Measurements from ENCODE around the gene NDE1. TPM values are rescaled to one million over a fixed set of nuclear protein-coding genes. Genes with fewer than 3 reads are reported as not detected.

NDE1 gene
- total RNA-seq, 2 experiments from 2014 or later, result 150 to 161 TPM

DNA sequence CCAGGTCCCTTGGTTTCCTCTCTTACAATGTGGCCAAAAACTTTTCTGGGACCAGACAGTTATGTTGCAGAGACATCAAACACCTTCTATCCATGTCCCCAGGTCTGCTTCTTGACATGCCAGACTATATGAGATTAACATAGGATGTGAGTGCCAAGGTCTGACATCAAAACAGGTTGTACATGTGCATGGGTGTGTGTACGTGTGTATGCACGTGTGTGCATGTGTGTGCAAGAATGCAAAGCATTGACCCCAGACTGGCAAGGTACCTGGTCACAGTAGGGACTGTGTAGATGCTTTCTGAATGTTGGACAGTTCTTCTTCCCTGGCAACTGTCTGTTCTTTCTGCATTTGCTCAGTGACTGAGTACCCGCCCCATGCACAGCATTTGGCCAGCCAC, 85.6 kb downstream of the NDE1 start:
- H3K9me3 Mint-ChIP-seq, result no peaks in the 10 kb centered on the region
- H3K4me1 Mint-ChIP-seq (ENCODE audit: low read depth), result no peaks in the 10 kb centered on the region
- H3K27ac Mint-ChIP-seq, result no peak overlapping the region
- no peaks in the 10 kb centered on the region for H3K27me3 Mint-ChIP-seq (ENCODE audit: low read depth)
- intact Hi-C loops (cut with micrococcal nuclease), result no loop called here
- no peaks in the 10 kb centered on the region for H3K36me3 Mint-ChIP-seq (ENCODE audit: low read depth)
- no peak for DNase-seq
- CTCF ChIA-PET, result no interaction called here
- no peak overlapping the region for H3K4me3 Mint-ChIP-seq

DNA sequence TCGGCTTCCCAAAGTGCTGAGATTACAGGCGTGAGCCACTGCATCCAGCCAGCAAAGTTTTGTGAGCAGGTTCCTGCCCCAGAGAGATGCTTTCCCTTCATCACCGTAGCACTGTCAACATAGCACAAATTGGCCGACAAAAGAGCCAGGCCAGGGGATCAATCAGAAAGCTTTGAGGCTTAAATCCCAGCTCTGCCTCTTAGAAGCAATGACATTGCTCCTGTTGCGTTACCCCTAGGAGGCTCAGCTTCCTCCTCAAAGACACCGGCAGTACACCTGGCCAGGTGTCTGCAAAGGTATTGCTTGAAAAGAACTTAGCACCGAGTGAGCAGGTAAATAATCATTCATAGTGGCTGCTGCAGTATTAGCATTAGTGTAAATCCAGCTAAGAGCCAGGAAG, 86.5 kb downstream of the NDE1 start:
- intact Hi-C loops (cut with micrococcal nuclease), result no loop called here
- CTCF ChIA-PET, result no interaction called here
- Mint-ChIP-seq H3K27me3 (ENCODE audit: low read depth) (no peaks in the 10 kb centered on the region), H3K36me3 (ENCODE audit: low read depth) (peaks cover 3% of the 10 kb centered on the region), H3K9me3 (peaks cover 2% of the 10 kb centered on the region), H3K4me3 (no peak overlapping the region), H3K27ac (no peak overlapping the region), H3K4me1 (ENCODE audit: low read depth) (no peaks in the 10 kb centered on the region)
- DNase-seq, result no peak

DNA sequence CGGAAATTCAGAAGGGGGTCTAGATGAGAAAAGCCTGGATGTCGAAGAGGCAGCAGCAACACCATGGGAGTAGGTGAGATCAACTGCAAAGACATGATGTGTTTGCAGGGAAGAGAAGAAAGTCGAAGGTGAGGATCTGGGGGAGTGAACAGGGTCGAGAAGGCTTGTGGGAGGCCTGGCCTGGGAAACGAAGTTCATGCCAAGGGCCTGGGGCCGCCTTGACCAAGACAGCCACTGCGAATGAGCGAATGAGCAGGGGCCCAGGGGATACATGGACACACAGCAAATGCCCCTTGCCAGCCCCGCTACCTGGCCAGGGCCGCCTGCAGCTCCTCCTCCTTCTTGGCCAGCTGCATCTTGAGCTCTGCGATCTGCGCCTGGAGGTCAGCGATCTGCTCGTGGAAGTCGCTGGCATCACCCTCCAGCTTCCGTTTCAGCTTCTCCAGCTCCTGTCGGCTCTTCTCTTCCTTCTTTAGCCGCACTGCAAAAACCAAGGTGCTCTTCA, 87.1 kb downstream of the NDE1 start:
- Mint-ChIP-seq H3K9me3 (peaks cover 2% of the 10 kb centered on the region), H3K4me1 (ENCODE audit: low read depth) (no peaks in the 10 kb centered on the region), H3K36me3 (ENCODE audit: low read depth) (peaks cover 3% of the 10 kb centered on the region), H3K27ac (no peak overlapping the region), H3K4me3 (no peak overlapping the region), H3K27me3 (ENCODE audit: low read depth) (no peaks in the 10 kb centered on the region)
- intact Hi-C loops (cut with micrococcal nuclease), result no loop called here
- DNase-seq, result no peak
- CTCF ChIA-PET, result no interaction called here

GRCh38 chr16:15739464-15739863, 89.4 kb downstream of the NDE1 start:
- CTCF ChIA-PET, result interaction anchor here (0.6 to 2.1 kb wide), 4 partner anchors 13 to 84 kb away, joined by 3 to 4 read pairs (median 4); no protein-coding TSS in a partner anchor
- peaks cover 3% of the 10 kb centered on the region for H3K36me3 Mint-ChIP-seq (ENCODE audit: low read depth)
- no peak for DNase-seq
- H3K4me3 Mint-ChIP-seq, result no peak overlapping the region
- H3K4me1 Mint-ChIP-seq (ENCODE audit: low read depth), result no peaks in the 10 kb centered on the region
- H3K27me3 Mint-ChIP-seq (ENCODE audit: low read depth), result no peaks in the 10 kb centered on the region
- no peak overlapping the region for H3K27ac Mint-ChIP-seq
- intact Hi-C loops (cut with micrococcal nuclease), result no loop called here
- peaks cover 2% of the 10 kb centered on the region for H3K9me3 Mint-ChIP-seq

GRCh38 chr16:15739950-15740349, 89.9 kb downstream of the NDE1 start:
- Mint-ChIP-seq H3K36me3 (ENCODE audit: low read depth) (peaks cover 3% of the 10 kb centered on the region), H3K27me3 (ENCODE audit: low read depth) (no peaks in the 10 kb centered on the region), H3K4me3 (no peak overlapping the region), H3K27ac (no peak overlapping the region), H3K4me1 (ENCODE audit: low read depth) (no peaks in the 10 kb centered on the region), H3K9me3 (peaks cover 2% of the 10 kb centered on the region)
- no peak for DNase-seq
- CTCF ChIA-PET, result interaction anchor here (0.6 to 2.1 kb wide), 3 partner anchors 12 to 26 kb away, joined by 3 to 4 read pairs (median 4); no protein-coding TSS in a partner anchor
- intact Hi-C loops (cut with micrococcal nuclease), result no loop called here

DNA sequence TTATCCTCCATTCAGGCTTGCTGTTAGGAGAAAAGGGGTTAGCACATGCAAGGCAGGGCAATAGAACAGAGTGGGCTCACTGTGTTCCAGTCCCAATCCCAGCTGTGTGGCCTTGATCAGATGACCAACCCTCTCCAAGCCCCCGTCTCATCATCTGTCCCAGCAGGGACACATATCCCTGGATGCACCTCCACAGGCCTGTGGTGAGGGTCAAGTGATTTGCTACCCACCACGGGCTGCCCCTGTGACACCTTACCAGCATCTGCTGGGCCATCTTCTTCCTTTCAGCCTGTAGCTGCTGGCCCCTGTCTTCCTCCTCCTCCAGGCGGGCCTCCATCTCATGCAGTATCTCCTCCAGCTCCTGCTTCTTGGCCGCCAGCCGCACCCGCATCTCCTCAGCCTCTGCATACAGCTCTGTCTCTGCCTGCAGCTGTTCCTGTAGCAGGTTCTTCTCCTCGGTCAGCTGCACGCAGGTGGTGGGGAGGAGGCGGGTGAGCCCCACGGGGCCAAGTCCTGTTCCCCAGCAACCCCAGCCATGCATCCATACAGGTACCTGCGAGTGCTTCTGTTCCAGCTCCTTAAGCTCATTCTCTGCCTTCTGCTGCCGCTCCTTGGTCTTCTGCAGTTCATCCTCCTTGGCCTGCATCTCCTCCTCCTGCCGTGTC, 91.3 kb downstream of the NDE1 start:
- intact Hi-C loops (cut with micrococcal nuclease), result no loop called here
- Mint-ChIP-seq H3K9me3 (peaks cover 2% of the 10 kb centered on the region), H3K36me3 (ENCODE audit: low read depth) (peaks cover 3% of the 10 kb centered on the region), H3K4me1 (ENCODE audit: low read depth) (no peaks in the 10 kb centered on the region), H3K27me3 (ENCODE audit: low read depth) (no peaks in the 10 kb centered on the region), H3K4me3 (no peak overlapping the region), H3K27ac (no peak overlapping the region)
- CTCF ChIA-PET, result interaction anchor here (0.6 to 2.2 kb wide), 4 partner anchors 12 to 142 kb away, joined by 3 to 6 read pairs (median 4); no protein-coding TSS in a partner anchor
- no peak for DNase-seq

- Mint-ChIP-seq H3K36me3 (ENCODE audit: low read depth) (peaks cover 3% of the 10 kb centered on the region), H3K4me3 (no peak overlapping the region), H3K9me3 (peaks cover 2% of the 10 kb centered on the region), H3K4me1 (ENCODE audit: low read depth) (no peaks in the 10 kb centered on the region), H3K27me3 (ENCODE audit: low read depth) (no peaks in the 10 kb centered on the region), H3K27ac (no peak overlapping the region)
- CTCF ChIA-PET, result interaction anchor here (2.2 kb wide), 1 partner anchor 14 kb away, joined by 6 read pairs; no protein-coding TSS in a partner anchor
- DNase-seq, result no peak
- intact Hi-C loops (cut with micrococcal nuclease), result no loop called here
Observed at GRCh38 chr16:15742716-15743115, 92.7 kb downstream of the NDE1 start.

DNA sequence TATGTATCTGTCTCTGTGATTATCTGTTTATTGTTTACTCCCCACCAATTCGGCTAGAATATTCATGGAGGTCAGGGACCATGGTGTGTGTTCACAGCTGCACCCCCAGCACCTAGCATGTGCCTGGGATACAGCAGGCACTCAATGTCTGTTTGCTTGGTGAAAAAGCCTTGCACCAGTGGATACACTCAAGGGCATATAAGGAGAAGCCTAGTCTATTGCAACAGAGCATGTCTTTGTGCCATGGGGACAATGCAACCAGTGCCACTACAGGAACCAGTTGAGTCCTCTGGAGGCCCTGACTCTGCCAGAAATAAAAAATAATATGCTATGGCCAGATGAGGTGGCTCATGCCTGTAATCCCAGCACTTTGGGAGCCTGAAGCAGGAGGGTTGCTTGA, 93.6 kb downstream of the NDE1 start:
- intact Hi-C loops (cut with micrococcal nuclease), result no loop called here
- no peak overlapping the region for H3K4me3 Mint-ChIP-seq
- DNase-seq, result no peak
- H3K27ac Mint-ChIP-seq, result no peak overlapping the region
- H3K27me3 Mint-ChIP-seq (ENCODE audit: low read depth), result no peaks in the 10 kb centered on the region
- no peaks in the 10 kb centered on the region for H3K4me1 Mint-ChIP-seq (ENCODE audit: low read depth)
- CTCF ChIA-PET, result no interaction called here
- peaks cover 2% of the 10 kb centered on the region for H3K9me3 Mint-ChIP-seq
- H3K36me3 Mint-ChIP-seq (ENCODE audit: low read depth), result peaks cover 3% of the 10 kb centered on the region

- Mint-ChIP-seq H3K4me1 (ENCODE audit: low read depth) (no peaks in the 10 kb centered on the region), H3K4me3 (no peak overlapping the region), H3K36me3 (ENCODE audit: low read depth) (no peaks in the 10 kb centered on the region), H3K27me3 (ENCODE audit: low read depth) (no peaks in the 10 kb centered on the region), H3K27ac (no peak overlapping the region), H3K9me3 (no peaks in the 10 kb centered on the region)
- CTCF ChIA-PET, result interaction anchor here (1.4 kb wide), 1 partner anchor 10 kb away, joined by 3 read pairs; no protein-coding TSS in a partner anchor
- no peak for DNase-seq
- intact Hi-C loops (cut with micrococcal nuclease), result no loop called here
Observed at GRCh38 chr16:15746332-15746731, 96.3 kb downstream of the NDE1 start.

GRCh38 chr16:15747937-15748336, 97.9 kb downstream of the NDE1 start:
- no peaks in the 10 kb centered on the region for H3K4me1 Mint-ChIP-seq (ENCODE audit: low read depth)
- H3K27me3 Mint-ChIP-seq (ENCODE audit: low read depth), result no peaks in the 10 kb centered on the region
- CTCF ChIA-PET, result interaction anchor here (0.8 kb wide), 1 partner anchor 8 kb away, joined by 4 read pairs; no protein-coding TSS in a partner anchor
- H3K36me3 Mint-ChIP-seq (ENCODE audit: low read depth), result no peaks in the 10 kb centered on the region
- DNase-seq, result no peak
- no peak overlapping the region for H3K27ac Mint-ChIP-seq
- no peaks in the 10 kb centered on the region for H3K9me3 Mint-ChIP-seq
- intact Hi-C loops (cut with micrococcal nuclease), result no loop called here
- H3K4me3 Mint-ChIP-seq, result no peak overlapping the region

DNA sequence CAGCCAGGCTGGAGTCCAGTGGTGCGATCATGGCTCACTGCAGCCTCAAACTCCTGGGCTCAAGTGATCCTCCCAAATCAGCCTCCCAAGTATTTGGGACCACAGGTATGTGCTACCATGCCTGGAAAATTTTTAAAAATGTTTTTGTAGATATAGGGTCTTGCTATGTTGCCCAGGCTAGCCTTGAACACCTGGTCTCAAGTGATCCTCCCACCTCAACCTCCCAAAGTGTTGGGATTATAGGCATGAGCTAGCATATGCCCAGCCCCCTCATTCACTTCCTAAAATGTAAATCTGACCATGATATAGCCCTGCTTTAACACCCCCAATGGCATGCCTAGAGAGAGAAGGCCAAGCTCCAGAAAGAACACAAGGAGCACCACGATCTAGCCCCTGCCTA, 98.6 kb downstream of the NDE1 start:
- no peaks in the 10 kb centered on the region for H3K27me3 Mint-ChIP-seq (ENCODE audit: low read depth)

GRCh38 chr16:15749371-15749770, 99.3 kb downstream of the NDE1 start:
- intact Hi-C loops (cut with micrococcal nuclease), result no loop called here
- no peaks in the 10 kb centered on the region for H3K9me3 Mint-ChIP-seq
- no peaks in the 10 kb centered on the region for H3K27me3 Mint-ChIP-seq (ENCODE audit: low read depth)
- no peak for DNase-seq
- H3K4me3 Mint-ChIP-seq, result no peak overlapping the region
- H3K4me1 Mint-ChIP-seq (ENCODE audit: low read depth), result no peaks in the 10 kb centered on the region
- no peaks in the 10 kb centered on the region for H3K36me3 Mint-ChIP-seq (ENCODE audit: low read depth)
- no peak overlapping the region for H3K27ac Mint-ChIP-seq
- CTCF ChIA-PET, result interaction anchor here (0.6 kb wide), 1 partner anchor 292 kb away, joined by 4 read pairs; no protein-coding TSS in a partner anchor

More for the DNA sequence above, 98.6 kb downstream of the NDE1 start:
- no peak overlapping the region for H3K4me3 Mint-ChIP-seq
- no peaks in the 10 kb centered on the region for H3K9me3 Mint-ChIP-seq
- intact Hi-C loops (cut with micrococcal nuclease), result no loop called here
- DNase-seq, result no peak
- no peaks in the 10 kb centered on the region for H3K36me3 Mint-ChIP-seq (ENCODE audit: low read depth)
- CTCF ChIA-PET, result interaction anchor here (0.6 kb wide), 1 partner anchor 291 kb away, joined by 4 read pairs; no protein-coding TSS in a partner anchor
- H3K4me1 Mint-ChIP-seq (ENCODE audit: low read depth), result no peaks in the 10 kb centered on the region
- no peak overlapping the region for H3K27ac Mint-ChIP-seq

DNA sequence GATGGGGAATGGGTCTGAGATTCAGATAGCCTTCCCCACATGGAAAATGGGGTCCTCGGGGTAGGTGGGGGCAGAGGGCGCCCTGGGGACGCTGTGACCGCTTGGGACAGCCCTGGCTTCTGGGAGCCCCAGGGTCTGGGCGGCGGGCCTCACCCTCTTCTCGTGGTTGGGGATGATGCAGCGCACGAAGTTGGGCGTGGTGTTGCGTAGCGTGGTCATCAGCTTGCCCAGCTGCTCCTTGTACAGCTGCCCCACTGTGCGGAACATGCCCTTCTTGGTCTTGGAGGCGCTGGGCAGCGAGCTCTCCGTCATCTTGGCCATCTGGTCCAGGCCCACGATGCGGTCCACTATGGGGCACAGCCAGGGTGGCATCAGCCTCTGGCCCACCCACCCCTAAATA, 99.9 kb downstream of the NDE1 start:
- CTCF ChIA-PET, result no interaction called here
- no peaks in the 10 kb centered on the region for H3K27me3 Mint-ChIP-seq (ENCODE audit: low read depth)
- intact Hi-C loops (cut with micrococcal nuclease), result loop anchor here (10.0 kb wide), 1 partner anchor 45 kb away; no protein-coding TSS in a partner anchor
- H3K27ac Mint-ChIP-seq, result no peak overlapping the region
- DNase-seq, result no peak
- no peak overlapping the region for H3K4me3 Mint-ChIP-seq
- H3K9me3 Mint-ChIP-seq, result no peaks in the 10 kb centered on the region
- H3K36me3 Mint-ChIP-seq (ENCODE audit: low read depth), result no peaks in the 10 kb centered on the region
- no peaks in the 10 kb centered on the region for H3K4me1 Mint-ChIP-seq (ENCODE audit: low read depth)
